ENCODE results near the gene SLC7A4.
"Not testable (repeated sequence)": the region's sequence is repeated elsewhere in the genome, so short reads cannot be mapped to it uniquely, and the experiment has no call there.

The SLC7A4 gene, protein sequence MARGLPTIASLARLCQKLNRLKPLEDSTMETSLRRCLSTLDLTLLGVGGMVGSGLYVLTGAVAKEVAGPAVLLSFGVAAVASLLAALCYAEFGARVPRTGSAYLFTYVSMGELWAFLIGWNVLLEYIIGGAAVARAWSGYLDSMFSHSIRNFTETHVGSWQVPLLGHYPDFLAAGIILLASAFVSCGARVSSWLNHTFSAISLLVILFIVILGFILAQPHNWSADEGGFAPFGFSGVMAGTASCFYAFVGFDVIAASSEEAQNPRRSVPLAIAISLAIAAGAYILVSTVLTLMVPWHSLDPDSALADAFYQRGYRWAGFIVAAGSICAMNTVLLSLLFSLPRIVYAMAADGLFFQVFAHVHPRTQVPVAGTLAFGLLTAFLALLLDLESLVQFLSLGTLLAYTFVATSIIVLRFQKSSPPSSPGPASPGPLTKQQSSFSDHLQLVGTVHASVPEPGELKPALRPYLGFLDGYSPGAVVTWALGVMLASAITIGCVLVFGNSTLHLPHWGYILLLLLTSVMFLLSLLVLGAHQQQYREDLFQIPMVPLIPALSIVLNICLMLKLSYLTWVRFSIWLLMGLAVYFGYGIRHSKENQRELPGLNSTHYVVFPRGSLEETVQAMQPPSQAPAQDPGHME

GRCh38 chr22:21032037-21032867 lies at the start of gene SLC7A4:
Gene SLC7A4, minus strand, starts transcription at chr22:21032561. Its CDS starts 749 bp downstream, at chr22:21031812.
- DNase-seq, result no peak

GRCh38 chr22:21080435-21081137 lies 48.2 kb upstream of the SLC7A4 start:
- DNase-seq, result no peak

- DNase-seq, result no peak
Observed at GRCh38 chr22:21079493-21079892, 47.1 kb upstream of the SLC7A4 start.

DNA sequence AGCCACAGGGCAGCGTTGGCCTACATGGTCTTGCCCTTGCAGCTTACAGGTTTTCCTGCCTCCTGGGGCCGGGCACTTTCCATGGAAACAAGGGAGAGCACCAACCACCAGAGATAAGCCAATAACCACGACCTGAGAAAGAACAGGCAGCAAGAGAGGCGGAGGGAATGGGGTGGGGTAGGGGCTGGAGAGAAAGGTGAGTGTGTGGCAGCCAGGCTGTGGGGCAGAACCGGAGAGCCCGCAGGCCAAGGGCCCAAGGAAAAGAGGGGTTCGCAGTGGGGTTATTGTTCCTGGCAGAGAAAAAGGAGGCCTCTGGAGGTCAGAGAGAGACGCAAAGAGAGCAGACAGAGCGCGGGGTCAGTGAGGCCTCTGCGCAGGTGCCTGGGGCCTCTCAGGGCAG lies 46.6 kb upstream of the SLC7A4 start:
- no peak for DNase-seq

GRCh38 chr22:21077884-21078508 lies 45.6 kb upstream of the SLC7A4 start:
- no peak for DNase-seq

- DNase-seq, result no peak
Observed at GRCh38 chr22:21076912-21077625, 44.7 kb upstream of the SLC7A4 start.

DNA sequence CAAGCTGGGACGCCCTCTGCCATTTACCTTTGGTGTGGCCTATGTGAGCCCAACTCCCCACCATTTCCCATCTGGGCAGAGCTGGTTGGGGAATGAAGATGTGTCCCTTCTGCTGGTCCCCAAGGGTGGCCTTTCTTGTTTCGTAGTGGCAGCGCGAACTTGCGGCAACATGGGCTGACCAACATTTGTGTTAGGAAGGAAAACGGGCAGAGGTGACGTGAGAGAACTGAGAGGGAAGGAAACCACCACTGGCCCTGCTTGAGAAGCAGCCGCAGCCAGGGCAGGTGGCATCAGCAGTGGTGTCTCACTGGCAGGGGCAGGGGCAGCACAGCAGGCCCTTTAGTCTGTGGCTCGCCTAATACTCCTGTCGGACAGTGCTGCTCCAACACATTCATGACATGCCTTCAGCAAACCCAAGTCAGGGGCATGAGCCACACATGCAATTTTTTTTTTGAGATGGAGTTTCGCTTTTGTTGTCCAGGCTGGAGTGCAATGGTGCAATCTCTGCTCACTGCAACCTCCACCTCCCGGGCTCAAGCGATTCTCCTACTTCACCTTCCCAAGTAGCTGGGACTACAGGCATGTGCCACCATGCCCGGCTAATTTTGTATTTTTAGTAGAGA lies 43.3 kb upstream of the SLC7A4 start:
- DNase-seq, result no peak

- DNase-seq, result no peak
Observed at GRCh38 chr22:21074102-21074715, 41.8 kb upstream of the SLC7A4 start.

GRCh38 chr22:21073482-21073881 lies 41.1 kb upstream of the SLC7A4 start:
- no peak for DNase-seq

- no peak for DNase-seq
Observed at GRCh38 chr22:21073023-21073422, 40.7 kb upstream of the SLC7A4 start.

GRCh38 chr22:21071796-21072195 lies 39.4 kb upstream of the SLC7A4 start:
- DNase-seq, result not testable (repeated sequence)

GRCh38 chr22:21070690-21071615 lies 38.6 kb upstream of the SLC7A4 start:
- no peak for DNase-seq

GRCh38 chr22:21069375-21069774 lies 37.0 kb upstream of the SLC7A4 start:
- no peak for DNase-seq

DNA sequence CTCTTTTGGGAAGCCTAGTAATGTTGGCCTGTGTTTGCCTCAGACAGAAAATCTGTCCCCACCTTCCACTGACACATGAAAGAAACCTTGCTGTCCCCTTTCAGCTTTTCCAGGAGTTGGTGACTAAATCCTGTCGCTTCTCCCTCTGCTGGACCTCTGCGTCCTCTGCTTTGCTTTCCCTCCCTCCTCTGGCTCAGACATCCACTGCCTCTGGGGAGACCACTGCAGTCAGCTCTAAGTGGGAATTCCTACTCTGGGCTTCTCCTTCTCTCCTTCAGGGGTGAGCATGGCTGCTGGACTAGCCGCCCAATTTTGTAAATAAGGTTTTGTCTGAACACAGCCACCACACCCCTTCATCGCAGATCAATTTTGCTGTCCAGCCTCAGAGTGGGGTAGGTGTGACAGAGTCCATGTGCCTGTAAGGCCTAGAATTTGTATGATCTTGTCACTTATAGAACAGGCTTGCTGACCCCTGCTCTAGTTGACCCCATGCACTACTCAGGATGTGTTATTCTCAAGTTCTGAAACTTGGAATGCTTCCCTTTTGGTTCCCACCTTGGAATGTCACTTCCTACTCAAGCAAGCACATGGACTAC lies 36.4 kb upstream of the SLC7A4 start:
- no peak for DNase-seq

GRCh38 chr22:21067901-21068680 lies 35.7 kb upstream of the SLC7A4 start:
- no peak for DNase-seq

- no peak for DNase-seq
Observed at GRCh38 chr22:21067075-21067900, 34.9 kb upstream of the SLC7A4 start.

Data from activated naive CD4-positive, alpha-beta T cell (primary cell).